HG03196 (cell line): ENCODE measurements around the gene LGALSL.
"Not testable (repeated sequence)": the region's sequence is repeated elsewhere in the genome, so short reads cannot be mapped to it uniquely, and the experiment has no call there.

ENCODE experiments used
- ATAC-seq: cut with Tn5 transposase; IDR thresholded peaks from one replicate; pipeline ENCODE4 v1.9.1; 2021; ENCODE audit not compliant: unreplicated experiment

LGALSL gene

GRCh38 chr2:64442277-64442676 is 11.7 kb upstream of the LGALSL start:
- ATAC-seq: no peak

- ATAC-seq: no peak
Observed at GRCh38 chr2:64442801-64443429, 11.0 kb upstream of the LGALSL start.

- not testable (repeated sequence) for ATAC-seq
Observed at GRCh38 chr2:64445970-64446369, 8.0 kb upstream of the LGALSL start.

GRCh38 chr2:64447317-64448040 is 6.5 kb upstream of the LGALSL start:
- ATAC-seq: no peak

- ATAC-seq: no peak
Observed at GRCh38 chr2:64448041-64448426, 5.9 kb upstream of the LGALSL start.

GRCh38 chr2:64451051-64451450 is 2.9 kb upstream of the LGALSL start:
- no peak for ATAC-seq

GRCh38 chr2:64454386-64455332 is 697 bp downstream of the LGALSL start:
- no peak for ATAC-seq

GRCh38 chr2:64455545-64455944 is 1.6 kb downstream of the LGALSL start:
- ATAC-seq: no peak

GRCh38 chr2:64456293-64456692 is 2.3 kb downstream of the LGALSL start:
- no peak for ATAC-seq

GRCh38 chr2:64457524-64457923 is 3.6 kb downstream of the LGALSL start:
- ATAC-seq: no peak

- no peak for ATAC-seq
Observed at GRCh38 chr2:64459575-64459974, 5.6 kb downstream of the LGALSL start.

- ATAC-seq: no peak
Observed at GRCh38 chr2:64460330-64460729, 6.4 kb downstream of the LGALSL start.

GRCh38 chr2:64461271-64462058 is 7.5 kb downstream of the LGALSL start:
- no peak for ATAC-seq

GRCh38 chr2:64462171-64462570 is 8.2 kb downstream of the LGALSL start:
- no peak for ATAC-seq

GRCh38 chr2:64462940-64463700 is 9.2 kb downstream of the LGALSL start:
- ATAC-seq: no peak

- ATAC-seq: no peak
Observed at GRCh38 chr2:64463781-64464180, 9.8 kb downstream of the LGALSL start.

GRCh38 chr2:64466478-64467085 is 12.6 kb downstream of the LGALSL start:
- ATAC-seq: no peak

GRCh38 chr2:64467096-64467843 is 13.3 kb downstream of the LGALSL start:
- ATAC-seq: no peak

GRCh38 chr2:64469261-64469660 is 15.3 kb downstream of the LGALSL start:
- no peak for ATAC-seq
